ENCODE data around the gene HAUS5. TPM values are rescaled to one million over a fixed set of nuclear protein-coding genes. Genes with fewer than 3 reads are reported as not detected.

The HAUS5 gene
- total RNA-seq, 4 donors from 2014 or later = 3.5 to 11.5 (median 10.6) TPM

DNA sequence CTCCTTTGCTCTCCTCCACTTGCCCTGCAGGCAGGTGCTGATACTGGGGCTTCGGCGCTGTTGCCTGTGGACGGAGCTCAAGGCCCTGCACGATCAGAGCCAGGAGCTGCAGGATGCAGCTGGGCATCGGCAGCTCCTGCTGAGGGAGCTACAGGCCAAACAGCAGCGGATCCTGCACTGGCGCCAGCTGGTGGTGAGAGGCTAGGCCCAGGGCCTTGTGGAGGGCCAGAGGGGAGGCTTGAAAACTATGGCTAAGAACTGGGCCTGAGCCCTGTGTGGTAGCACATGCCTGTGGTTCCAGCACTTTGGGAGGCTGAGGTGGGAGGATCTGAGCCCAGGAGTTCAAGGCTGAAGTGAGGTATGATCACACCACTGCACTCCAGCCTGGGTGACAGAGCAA, 6.3 kb downstream of the HAUS5 start:
- Histone ChIP-seq H3K27me3 (no peaks in the 10 kb centered on the region), H3K27ac (no peak overlapping the region), H3K36me3 (peaks cover 0 to 66% (median 5%) of the 10 kb centered on the region in 3 donors), H3K4me1 (peaks cover 0 to under 1% (median 0%) of the 10 kb centered on the region in 3 donors), H3K9me3 (no peaks in the 10 kb centered on the region), H3K4me3 (no peak overlapping the region)
- no peak for TF ChIP-seq POLR2A (IDR thresholded peaks at IDR 0.05)
- TF ChIP-seq, protein P1, sequence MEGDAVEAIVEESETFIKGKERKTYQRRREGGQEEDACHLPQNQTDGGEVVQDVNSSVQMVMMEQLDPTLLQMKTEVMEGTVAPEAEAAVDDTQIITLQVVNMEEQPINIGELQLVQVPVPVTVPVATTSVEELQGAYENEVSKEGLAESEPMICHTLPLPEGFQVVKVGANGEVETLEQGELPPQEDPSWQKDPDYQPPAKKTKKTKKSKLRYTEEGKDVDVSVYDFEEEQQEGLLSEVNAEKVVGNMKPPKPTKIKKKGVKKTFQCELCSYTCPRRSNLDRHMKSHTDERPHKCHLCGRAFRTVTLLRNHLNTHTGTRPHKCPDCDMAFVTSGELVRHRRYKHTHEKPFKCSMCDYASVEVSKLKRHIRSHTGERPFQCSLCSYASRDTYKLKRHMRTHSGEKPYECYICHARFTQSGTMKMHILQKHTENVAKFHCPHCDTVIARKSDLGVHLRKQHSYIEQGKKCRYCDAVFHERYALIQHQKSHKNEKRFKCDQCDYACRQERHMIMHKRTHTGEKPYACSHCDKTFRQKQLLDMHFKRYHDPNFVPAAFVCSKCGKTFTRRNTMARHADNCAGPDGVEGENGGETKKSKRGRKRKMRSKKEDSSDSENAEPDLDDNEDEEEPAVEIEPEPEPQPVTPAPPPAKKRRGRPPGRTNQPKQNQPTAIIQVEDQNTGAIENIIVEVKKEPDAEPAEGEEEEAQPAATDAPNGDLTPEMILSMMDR (IDR thresholded peaks at IDR 0.05) = no peak
- WGBS, 2 donors = 87% methylated on average over 3 of the region's 7 CpGs; no CpG with 5 or more reads in 1 of the 2 donors
- DNase-seq = no peak
- intact Hi-C loops (cut with DNase I) = no loop called here

DNA sequence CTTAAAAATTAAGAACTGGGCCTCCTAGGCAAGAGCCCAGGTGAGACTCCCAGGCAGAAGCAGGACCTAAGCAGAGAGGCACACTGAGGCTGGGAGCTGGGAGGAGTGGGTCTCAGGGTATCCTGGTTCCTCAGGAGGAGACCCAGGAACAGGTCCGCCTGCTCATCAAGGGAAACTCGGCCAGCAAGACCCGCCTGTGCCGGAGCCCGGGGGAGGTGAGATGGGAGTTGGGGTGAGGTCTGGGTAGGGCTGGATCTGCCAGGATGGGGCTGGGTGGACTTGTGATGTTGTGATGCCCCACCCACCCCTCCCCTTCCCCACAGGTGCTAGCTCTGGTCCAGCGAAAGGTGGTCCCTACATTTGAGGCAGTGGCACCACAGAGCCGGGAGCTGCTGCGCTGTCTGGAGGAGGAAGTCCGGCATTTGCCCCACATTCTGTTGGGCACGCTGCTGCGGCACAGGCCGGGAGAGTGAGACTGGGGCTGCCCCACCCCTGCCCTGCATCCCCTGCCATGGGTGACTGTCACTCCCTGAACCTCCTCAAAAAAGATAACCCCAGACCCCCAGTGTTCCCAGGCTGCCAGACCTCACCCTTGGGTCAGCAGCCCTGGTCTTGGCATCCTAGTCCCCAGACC, 6.9 kb downstream of the HAUS5 start:
- no peaks in the 10 kb centered on the region for H3K9me3 ChIP-seq
- no peak for DNase-seq
- H3K4me3 ChIP-seq = no peak overlapping the region
- 93 to 100% methylated on average over 7 to 11 of the region's 12 CpGs for WGBS, 2 donors
- no peak overlapping the region for H3K27ac ChIP-seq
- peaks cover 0 to 66% (median 5%) of the 10 kb centered on the region in 3 donors for H3K36me3 ChIP-seq
- H3K4me1 ChIP-seq = no peaks in the 10 kb centered on the region
- intact Hi-C loops (cut with DNase I) = no loop called here
- no peak for TF ChIP-seq POLR2A (IDR thresholded peaks at IDR 0.05)
- TF ChIP-seq, protein P1 (IDR thresholded peaks at IDR 0.05) = no peak
- H3K27me3 ChIP-seq = no peaks in the 10 kb centered on the region

DNA sequence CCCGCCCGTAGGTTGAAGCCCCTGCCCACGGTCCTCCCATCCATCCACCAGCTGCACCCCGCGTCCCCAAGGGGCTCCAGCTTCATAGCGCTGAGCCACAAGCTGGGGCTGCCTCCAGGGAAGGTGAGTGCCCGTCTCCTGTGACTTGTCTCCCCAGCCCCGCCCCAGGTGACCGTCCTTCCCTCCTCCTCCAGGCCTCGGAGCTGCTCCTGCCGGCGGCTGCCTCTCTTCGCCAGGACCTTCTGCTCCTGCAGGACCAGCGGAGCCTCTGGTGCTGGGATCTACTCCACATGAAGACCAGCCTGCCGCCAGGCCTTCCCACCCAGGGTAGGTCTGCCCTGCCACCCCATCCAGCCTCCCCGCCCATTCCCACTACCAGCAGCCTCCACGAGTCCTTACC, 7.5 kb downstream of the HAUS5 start:
- Histone ChIP-seq H3K36me3 (peaks cover 0 to 63% (median 4%) of the 10 kb centered on the region in 3 donors), H3K4me3 (no peak overlapping the region), H3K27ac (no peak overlapping the region), H3K9me3 (no peaks in the 10 kb centered on the region), H3K4me1 (no peaks in the 10 kb centered on the region), H3K27me3 (no peaks in the 10 kb centered on the region)
- DNase-seq = no peak
- intact Hi-C loops (cut with DNase I) = no loop called here
- 96 to 97% methylated on average over 4 to 12 of the region's 17 CpGs for WGBS, 2 donors
- no peak for TF ChIP-seq POLR2A (IDR thresholded peaks at IDR 0.05)
- TF ChIP-seq, protein P1 (IDR thresholded peaks at IDR 0.05) = no peak

DNA sequence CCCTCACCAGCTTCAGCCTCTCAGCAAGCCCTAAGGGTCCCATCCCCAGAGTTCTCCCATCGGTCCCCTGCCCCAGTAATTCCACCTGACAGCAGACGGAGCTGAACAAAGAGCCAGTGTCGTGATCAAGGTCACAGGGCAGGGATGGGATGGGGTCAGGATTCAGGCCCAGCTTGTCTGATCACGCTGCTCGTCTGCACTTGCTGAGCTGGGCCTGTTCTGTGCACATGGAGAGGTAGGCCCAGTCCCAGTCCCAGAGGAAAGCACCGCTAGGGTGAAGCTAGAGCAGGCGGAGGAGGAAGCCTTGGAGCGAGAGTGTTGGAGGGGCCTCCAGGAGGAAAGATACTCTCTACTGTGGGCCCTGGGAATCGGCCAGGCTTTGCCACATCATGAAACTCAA, 9.2 kb downstream of the HAUS5 start:
- H3K4me1 ChIP-seq = no peaks in the 10 kb centered on the region

DNA sequence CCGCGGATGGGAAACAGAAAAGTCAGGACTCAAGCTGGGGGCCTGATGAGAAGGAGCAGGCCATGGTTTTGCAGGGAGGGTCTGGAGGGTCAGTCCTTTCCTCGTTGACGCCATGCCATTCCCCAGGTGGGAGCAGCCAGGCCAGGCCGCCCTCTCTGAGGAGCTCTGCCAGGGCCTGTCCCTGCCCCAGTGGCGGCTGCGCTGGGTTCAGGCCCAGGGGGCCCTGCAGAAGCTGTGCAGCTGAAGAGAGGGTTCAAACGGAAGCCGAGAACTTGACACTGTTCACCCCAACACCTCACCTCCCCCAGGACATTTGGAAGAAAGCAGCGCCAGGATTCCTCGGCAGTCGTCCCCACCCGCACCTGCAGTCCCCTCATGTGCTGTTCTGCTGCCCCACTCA, 10.2 kb downstream of the HAUS5 start:
- Histone ChIP-seq H3K4me1 (peaks cover 0 to under 1% (median 0%) of the 10 kb centered on the region in 3 donors), H3K27ac (no peak overlapping the region), H3K4me3 (no peak overlapping the region), H3K27me3 (no peaks in the 10 kb centered on the region), H3K9me3 (no peaks in the 10 kb centered on the region), H3K36me3 (peaks cover 0 to 37% (median 0%) of the 10 kb centered on the region in 3 donors)
- no peak for DNase-seq
- no peak for TF ChIP-seq POLR2A (IDR thresholded peaks at IDR 0.05)
- TF ChIP-seq, protein P1 (IDR thresholded peaks at IDR 0.05) = no peak
- intact Hi-C loops (cut with DNase I) = no loop called here
- 88 to 92% methylated on average over 9 to 13 of the region's 13 CpGs for WGBS, 2 donors

More for the DNA sequence above, 9.2 kb downstream of the HAUS5 start:
- 93% methylated on average over 2 of the region's 9 CpGs; no CpG with 5 or more reads in 1 of the 2 donors for WGBS, 2 donors
- Histone ChIP-seq H3K36me3 (peaks cover 0 to 47% (median 0%) of the 10 kb centered on the region in 3 donors), H3K27me3 (no peaks in the 10 kb centered on the region), H3K27ac (no peak overlapping the region), H3K4me3 (no peak overlapping the region), H3K9me3 (no peaks in the 10 kb centered on the region)
- intact Hi-C loops (cut with DNase I) = no loop called here
- TF ChIP-seq POLR2A (IDR thresholded peaks at IDR 0.05) = no peak
- TF ChIP-seq, protein P1 (IDR thresholded peaks at IDR 0.05) = no peak
- DNase-seq = no peak
